ENCODE results near the gene RGS19.

The RGS19 gene

DNA sequence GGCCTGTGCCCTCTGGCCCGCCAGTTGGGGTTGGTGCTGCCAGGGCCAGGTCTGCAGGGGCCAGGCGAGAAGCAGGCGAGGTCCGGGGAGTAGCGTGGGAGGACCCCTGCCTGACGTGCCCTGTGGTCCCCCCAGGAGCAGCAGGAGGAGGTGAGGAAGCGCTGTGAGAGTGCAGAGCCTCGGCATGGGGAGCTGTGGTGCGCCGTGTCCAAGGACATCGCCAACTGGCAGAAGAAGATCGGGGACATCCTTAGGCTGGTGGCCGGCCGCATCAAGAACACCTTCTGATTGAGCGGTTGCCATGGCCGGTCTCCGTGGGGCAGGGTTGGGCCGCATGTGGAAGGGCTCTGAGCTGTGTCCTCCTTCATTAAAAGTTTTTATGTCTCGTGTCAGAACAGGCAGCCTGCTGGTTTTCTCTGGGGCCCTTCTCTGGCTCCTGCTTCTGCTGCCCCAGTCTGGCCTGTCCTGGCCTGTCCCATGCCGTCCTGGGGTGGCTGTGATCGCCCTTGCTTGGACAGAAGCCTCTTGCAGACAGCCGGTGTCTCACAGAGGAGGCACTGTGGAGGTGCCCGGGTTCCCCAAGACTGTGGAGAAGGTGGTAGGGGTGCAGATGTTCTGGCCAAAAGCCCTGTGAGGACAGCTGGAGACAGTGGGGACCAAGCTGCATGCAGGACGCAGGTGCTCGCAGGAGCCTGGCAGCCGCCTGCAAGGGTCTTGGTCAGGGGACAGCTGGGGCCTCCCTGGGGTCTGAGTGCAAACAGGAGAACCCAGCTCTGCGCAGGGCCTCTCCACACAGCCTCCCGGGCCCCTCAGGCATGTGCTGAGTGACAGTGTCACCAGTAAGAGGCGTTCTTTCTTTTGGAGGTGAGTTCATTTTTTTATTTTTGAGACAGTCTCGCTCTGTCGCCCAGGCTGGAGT lies 46.4 kb downstream of the RGS19 start:
- DNase-seq: no peak

DNA sequence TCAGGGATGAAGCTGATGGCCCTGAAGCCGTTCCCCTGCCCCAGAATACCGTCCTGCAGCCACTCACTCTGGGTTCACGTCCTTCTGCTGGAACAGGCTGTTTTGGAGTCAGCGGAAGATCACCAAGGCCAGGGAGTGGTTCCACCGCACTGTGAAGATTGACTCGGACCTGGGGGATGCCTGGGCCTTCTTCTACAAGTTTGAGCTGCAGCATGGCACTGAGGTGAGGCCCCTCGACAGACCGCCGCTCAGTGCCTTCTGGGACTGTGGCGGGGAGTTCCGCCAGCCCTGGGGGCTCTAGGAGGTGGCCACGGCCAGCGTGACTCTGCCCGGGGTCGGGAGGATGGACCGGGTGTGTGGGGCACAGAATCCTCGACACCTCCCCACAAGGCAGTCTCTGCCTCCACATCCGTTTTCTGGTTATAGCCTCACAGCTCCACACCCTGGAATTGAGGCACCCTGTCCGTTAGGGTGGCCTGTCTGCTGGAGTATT lies 47.5 kb downstream of the RGS19 start:
- no peak for DNase-seq

DNA sequence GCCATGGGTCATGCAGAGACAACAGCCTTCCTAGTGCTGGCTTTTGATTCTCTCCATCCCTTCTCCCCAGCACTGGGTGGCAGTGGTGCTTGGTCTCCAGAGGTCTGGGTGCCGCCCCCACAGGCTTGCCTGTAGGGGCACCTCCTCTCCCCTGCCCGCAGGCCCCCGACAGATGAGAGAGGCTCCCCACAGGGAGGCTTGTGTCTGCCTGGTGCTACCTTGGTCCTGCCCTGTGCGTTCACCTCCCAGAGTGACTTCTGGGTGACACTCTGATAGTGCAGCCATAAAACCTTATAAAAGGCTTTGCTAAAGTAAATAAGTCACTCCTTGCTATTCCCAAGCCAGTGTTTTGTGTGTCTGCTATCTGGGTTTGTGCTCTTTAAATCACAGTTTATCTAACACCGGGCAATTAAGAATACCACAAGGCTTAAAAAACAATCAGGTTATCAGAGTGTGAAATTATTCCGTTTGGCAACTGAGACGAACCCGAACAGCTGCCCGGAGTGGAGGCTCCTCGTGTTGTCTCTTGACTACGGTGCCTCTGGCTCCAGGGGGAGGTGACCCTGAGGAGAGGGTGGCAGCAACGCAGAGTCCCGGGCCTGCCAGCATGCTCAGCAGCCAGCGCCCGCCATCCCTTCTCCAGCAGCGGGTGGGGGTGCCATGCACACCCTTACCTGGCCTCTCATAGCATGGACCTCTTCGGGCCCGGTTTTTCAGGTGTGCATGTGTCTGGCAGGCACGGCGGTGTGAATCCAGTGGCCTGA lies 48.8 kb downstream of the RGS19 start:
- DNase-seq: no peak

DNA sequence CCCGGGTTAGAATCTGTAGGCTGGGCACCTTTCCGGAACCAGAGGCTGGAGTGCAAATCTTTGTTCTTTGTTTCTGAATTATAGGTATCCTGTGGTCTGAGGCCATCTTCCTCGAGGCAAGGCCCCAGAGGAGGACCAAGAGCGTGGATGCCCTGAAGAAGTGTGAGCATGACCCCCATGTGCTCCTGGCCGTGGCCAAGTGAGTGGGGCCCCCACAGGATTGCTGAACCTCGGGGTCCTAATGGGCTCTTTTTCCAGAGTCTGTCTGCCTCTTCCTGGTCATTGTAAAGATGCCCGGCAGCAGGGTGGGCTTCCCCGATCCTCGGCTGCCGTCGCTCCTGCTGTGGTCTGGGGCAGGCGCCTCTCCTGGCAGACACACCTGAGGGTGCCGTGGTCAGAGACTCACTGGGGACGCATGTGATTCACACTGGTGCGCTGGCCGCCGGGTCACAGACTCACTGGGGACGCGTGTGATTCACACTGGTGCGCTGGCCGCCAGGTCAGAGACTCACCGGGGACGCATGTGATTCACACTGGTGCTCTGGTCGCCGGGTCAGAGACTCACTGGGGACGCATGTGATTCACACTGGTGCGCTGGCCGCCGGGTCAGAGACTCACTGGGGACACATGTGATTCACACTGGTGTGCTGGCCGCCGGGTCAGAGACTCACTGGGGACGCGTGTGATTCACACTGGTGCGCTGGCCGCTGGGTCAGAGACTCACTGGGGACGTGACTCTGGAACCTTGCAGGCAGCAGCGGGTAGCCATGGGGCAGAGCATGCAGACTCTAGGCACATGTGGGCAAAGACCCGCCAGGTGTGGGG lies 49.8 kb downstream of the RGS19 start:
- no peak for DNase-seq

DNA sequence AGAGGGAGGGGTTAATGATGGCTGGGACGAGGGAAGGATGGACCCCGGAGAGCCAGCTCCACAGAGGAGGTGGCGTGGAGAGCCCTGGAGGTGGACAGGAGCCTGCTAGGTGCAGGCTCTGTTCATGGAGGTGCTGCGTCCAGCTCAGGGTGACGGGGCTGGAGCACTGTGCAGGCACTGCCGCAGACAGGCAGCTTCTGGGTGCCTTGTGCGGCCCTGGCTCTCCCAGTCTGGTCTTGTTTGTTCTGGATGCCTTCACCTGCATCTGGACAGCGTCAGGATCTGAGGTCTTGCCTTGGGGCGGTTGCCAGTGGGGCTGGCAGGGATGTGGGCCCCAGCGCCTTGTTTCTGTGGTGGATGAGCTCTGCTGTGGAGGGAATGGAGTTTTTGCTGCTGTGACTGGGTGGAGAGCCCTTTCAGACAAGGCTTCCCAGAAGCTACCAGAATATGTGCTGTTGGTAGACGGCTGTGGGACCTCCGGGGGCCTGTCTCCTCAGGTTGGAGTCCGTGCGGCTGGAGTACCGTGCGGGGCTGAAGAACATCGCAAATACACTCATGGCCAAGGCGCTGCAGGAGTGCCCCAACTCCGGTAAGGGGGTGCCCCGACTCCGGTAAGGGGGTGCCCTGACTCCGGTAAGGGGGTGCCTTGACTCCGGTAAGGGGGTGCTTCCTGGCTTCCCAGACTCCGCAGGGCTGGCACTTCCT lies 51.2 kb downstream of the RGS19 start:
- DNase-seq: no peak

DNA sequence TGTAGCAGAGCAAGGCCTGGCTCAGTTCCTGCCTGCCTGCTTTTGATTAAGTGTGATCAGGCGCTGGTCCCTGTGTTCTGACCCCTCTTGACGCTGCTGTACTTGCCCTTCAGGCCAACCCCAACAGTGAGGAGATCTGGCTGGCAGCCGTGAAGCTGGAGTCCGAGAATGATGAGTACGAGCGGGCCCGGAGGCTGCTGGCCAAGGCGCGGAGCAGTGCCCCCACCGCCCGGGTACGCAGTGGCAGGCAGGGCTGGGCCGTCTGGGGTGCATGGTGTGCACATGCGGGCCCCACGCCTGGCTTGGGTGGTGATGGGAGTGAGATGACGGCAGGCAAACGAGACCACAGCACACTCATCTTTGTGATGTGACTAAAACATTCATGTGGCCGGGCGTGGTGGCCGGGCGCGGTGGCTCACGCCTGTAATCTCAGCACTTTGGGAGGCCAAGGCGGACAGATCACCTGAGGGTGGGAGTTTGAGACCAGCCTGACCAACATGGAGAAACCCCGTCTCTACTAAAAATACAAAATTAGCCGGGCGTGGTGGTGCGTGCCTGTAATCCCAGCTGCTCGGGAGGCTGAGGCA lies 53.4 kb downstream of the RGS19 start:
- DNase-seq: no peak

DNA sequence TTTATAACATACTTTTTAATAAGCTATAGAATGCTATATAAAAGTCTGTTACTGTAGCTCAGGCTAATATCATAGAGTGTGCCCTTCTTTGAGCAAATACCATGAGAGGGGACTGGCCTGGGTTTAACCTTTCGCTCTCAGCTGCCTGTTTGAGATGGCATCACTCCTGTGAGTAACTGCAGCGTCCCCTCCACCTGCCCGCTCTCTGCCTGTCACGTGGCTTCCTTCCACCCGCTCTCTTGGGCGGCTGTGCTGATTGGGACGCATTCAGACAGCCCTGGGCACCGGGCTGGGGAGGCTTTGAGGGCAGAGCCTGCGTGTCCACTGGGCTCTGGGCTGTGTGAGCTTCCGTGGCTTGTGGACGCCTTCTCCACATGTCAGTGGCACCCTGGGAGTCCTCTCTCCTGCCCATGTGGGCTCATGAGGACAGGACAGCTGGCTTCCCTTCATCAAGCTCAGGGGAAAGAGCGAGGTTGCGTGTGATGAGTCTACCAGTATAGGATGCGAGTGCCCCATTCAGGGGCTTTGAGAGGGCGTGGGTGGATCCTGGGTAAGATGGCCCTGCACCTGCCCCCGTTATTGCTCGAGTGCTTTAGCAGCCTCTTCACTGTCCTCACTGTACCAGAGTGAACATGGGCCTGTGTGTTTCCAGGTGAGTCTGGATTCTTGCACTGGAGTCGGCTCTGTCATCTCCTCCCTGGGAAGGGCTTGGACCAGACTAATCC lies 54.1 kb downstream of the RGS19 start:
- DNase-seq: no peak

DNA sequence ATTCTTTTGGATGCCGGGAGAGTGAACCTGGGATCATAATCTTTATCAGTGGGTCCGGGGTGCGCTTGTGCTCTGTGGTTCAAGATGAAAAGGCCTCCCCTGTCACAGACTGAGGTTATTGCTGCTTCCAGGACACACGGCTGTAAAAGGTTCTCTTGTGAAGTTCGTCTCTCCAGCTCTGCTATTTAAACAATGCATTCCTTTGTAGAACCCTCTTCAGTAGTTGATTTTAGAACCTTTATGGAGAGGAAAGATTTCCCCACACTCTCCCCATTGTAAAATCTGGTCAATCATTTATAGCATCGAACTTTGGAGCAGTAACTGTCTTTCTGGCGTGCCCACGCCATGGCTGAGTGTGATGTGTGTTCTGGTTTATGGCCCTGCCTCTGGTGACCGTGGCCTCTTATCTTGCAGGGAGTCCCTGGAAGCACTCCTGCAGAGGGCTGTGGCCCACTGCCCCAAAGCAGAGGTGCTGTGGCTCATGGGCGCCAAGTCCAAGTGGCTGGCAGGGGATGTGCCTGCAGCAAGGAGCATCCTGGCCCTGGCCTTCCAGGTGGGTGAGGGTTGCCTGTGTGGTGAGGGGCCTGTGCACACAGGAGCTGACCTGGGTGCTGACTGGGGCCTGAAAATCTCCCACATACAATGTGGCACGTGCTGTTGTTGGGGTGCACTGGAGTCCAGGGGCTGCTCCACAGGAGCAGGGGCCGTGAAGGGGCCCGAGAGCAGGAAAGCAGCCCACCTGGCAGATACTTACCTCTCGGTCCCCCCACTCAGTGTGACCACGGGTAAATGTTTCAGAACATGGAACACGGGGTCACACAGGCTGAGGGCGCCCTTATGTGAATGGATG lies 55.0 kb downstream of the RGS19 start:
- no peak for DNase-seq

DNA sequence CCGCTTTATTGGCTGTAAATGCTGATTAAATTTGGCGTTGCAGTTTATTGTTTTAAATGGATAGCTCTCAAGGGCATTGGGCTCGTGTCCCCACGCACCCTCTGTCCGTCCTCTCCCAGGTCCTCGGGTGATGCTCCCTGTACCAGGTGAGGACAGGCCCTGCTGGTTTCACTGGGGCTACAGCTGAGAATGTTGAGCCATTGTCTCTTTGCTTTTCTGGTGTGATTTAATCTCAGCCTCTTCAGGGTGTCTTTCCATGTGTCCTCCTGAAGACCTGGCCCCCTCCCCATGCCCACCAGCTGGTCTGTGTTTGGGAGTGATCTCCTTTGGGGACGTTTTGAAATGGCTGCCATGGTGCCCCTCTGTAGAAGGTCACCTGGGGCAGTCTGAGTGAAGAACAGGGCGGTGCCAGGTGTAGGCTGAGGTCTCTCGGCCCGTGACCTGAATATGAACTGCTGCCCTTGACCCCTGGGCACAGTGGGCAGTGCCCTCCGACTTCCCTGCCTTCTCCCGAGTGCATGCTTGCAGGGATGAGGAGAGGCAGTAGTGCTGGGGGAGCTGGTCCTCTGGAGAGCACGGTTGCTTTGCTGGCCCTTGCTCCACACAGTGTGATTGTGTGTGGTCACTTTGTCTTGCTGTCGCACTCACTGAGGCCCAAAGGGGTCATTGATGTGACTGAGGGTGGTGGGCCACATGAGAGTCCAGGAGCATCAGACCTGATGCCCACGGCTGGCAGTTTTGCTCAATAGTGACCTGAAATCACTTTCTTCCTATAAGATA lies 55.8 kb downstream of the RGS19 start:
- DNase-seq: no peak

All from NCI-H524 (cell line).